Bronchial epithelial cell (primary cell): Measurements from ENCODE around the gene RPL34. TPM values are rescaled to one million over a fixed set of nuclear protein-coding genes. Genes with fewer than 3 reads are reported as not detected.

ENCODE experiments used
- DNase-seq: peaks from one replicate; pipeline ENCODE4 v3.0.0-alpha.2; 2010; ENCODE audit warnings: low read depth
- FAIRE-seq: peaks from 2 replicates; lab custom pipeline; 2011; peaks lifted over from hg19 to GRCh38; lab: Jason Lieb, UNC
- H3K27me3 ChIP-seq: 2 replicates; pipeline ENCODE4 v1.5.1; 2011; ENCODE audit warnings: low read length; ENCODE audit not compliant: control insufficient read depth, insufficient read depth
- H3K36me3 ChIP-seq: 2 replicates; pipeline ENCODE4 v1.5.1; 2011; ENCODE audit warnings: low read length; ENCODE audit not compliant: control insufficient read depth, insufficient read depth
- H3K4me3 ChIP-seq: 2 replicates; pipeline ENCODE4 v1.5.1; 2011; ENCODE audit warnings: mild to moderate bottlenecking, low read depth, low read length, control low read depth
- total RNA-seq: library from RNA; depleted of rRNA; stranded (reverse); fragments of >200 nt; gene quantifications from 2 replicates; pipeline ENCODE4 v1.2.1, GENCODE V29; 2014
- TF ChIP-seq, protein P1 (sequence below): IDR thresholded peaks from 2 replicates; pipeline ENCODE4 v1.5.1; 2011; ENCODE audit warnings: mild to moderate bottlenecking, moderate library complexity, low read length, control low read depth, inconsistent platforms; ENCODE audit not compliant: insufficient read depth, severe bottlenecking

The RPL34 gene
- total RNA-seq, 1 donor from 2014 or later, result 808 TPM

DNA sequence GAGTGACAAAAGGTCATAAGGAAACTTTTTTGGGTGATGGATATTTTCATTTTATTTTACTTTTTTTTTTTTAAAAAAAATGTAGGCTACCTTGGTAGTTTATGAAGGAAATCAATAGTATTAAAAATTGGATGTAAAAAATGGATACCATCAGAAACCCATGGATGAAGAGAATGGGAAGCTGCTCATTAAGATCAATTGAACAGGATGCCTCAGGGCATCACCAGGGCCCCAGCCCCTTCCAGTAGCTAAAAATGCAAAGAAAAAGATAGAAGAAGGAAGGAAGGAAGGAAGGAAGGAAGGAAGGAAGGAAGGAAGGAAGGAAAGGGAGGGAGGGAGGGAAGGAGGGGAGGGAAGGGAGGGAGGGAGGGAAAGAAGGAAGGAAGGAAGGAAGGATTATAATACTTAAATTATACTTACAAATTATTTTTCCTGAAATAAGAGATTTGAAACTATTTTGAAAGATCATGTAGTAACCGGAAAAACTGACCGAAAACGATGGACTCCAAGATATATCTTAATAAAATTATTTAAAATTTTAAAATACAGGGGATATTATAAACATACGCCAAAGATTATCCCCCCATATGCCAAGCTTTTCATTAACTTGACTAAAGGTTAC is 54.1 kb downstream of the RPL34 start:
- TF ChIP-seq, protein P1, sequence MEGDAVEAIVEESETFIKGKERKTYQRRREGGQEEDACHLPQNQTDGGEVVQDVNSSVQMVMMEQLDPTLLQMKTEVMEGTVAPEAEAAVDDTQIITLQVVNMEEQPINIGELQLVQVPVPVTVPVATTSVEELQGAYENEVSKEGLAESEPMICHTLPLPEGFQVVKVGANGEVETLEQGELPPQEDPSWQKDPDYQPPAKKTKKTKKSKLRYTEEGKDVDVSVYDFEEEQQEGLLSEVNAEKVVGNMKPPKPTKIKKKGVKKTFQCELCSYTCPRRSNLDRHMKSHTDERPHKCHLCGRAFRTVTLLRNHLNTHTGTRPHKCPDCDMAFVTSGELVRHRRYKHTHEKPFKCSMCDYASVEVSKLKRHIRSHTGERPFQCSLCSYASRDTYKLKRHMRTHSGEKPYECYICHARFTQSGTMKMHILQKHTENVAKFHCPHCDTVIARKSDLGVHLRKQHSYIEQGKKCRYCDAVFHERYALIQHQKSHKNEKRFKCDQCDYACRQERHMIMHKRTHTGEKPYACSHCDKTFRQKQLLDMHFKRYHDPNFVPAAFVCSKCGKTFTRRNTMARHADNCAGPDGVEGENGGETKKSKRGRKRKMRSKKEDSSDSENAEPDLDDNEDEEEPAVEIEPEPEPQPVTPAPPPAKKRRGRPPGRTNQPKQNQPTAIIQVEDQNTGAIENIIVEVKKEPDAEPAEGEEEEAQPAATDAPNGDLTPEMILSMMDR, result no peak
- no peak for DNase-seq

More for the DNA sequence above, 54.1 kb downstream of the RPL34 start:
- Histone ChIP-seq H3K4me3 (no peak overlapping the region), H3K27me3 (no peaks in the 10 kb centered on the region), H3K36me3 (no peaks in the 10 kb centered on the region)
- FAIRE-seq, result no peak

Other genes with a start within 250 kb of the RPL34 start
- gene OSTC, start 30.0 kb downstream of the RPL34 start, total RNA-seq, result 163 and 261 TPM in 2 replicates
- gene ETNPPL, start 142.5 kb downstream of the RPL34 start, total RNA-seq, result not detected in 2 replicates